ENCODE measurements around the gene GOLM1. TPM values are rescaled to one million over a fixed set of nuclear protein-coding genes. Genes with fewer than 3 reads are reported as not detected.

The GOLM1 gene
- total RNA-seq, 4 donors from 2014 or later = 2.0 to 13.6 (median 4.3) TPM

GRCh38 chr9:86043586-86043985 lies 55.8 kb downstream of the GOLM1 start:
- no peak overlapping the region for H3K27ac ChIP-seq
- no peak for DNase-seq

DNA sequence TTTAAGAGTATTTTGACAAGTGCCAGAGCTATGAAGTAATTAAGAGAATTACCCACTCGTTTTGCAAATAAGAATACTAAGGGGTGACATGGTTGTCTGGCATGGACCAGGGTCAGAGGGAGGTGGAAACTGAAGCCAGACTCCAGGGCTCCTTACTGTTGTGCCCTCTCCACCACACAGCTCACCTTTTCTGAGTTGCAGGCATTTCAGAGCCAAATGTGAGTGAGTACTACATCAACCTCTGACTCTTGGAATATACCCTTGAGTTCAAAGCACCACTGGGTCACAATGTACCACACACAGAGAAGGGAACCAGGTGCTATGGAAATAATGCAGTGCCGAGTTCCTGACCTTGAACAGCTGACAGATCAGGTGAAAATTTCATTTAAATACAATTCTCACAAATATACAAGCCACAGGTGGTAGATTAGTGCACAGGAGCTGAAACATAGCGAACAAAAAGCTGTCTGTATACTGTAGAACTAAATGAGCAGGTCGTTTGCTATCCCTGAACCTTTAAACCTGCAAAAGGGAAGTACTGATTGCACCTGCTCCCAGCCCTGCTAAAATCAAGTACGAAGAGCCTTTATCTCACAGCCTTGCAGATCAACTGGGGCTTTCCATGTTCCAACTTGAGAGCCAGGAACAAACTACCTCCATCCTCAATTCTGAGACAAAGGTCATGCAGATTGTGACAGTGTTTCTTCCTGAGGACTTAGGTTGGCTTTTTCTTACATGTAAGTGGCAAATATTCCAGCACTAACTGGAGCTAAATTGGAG lies 57.0 kb downstream of the GOLM1 start:
- Histone ChIP-seq H3K27me3 (no peaks in the 10 kb centered on the region), H3K27ac (no peak overlapping the region), H3K9me3 (no peaks in the 10 kb centered on the region), H3K4me3 (no peak overlapping the region), H3K4me1 (no peaks in the 10 kb centered on the region), H3K36me3 (no peaks in the 10 kb centered on the region)
- WGBS, 2 donors = 67 to 72% methylated on average over 5 of the region's 5 CpGs
- no peak for TF ChIP-seq POLR2A (IDR thresholded peaks at IDR 0.05)
- no peak for TF ChIP-seq CTCF (IDR thresholded peaks at IDR 0.05)
- intact Hi-C loops (cut with DNase I) = no loop called here
- DNase-seq = no peak

More at GRCh38 chr9:86043586-86043985, 55.8 kb downstream of the GOLM1 start:
- TF ChIP-seq CTCF (IDR thresholded peaks at IDR 0.05) = no peak
- no peak for TF ChIP-seq POLR2A (IDR thresholded peaks at IDR 0.05)
- H3K4me3 ChIP-seq = no peak overlapping the region
- no peaks in the 10 kb centered on the region for H3K4me1 ChIP-seq
- H3K36me3 ChIP-seq = no peaks in the 10 kb centered on the region
- intact Hi-C loops (cut with DNase I) = no loop called here
- 64 to 90% methylated on average over 2 to 5 of the region's 5 CpGs for WGBS, 2 donors
- no peaks in the 10 kb centered on the region for H3K9me3 ChIP-seq
- no peaks in the 10 kb centered on the region for H3K27me3 ChIP-seq

- DNase-seq = no peak
- no peak for TF ChIP-seq POLR2A (IDR thresholded peaks at IDR 0.05)
- TF ChIP-seq CTCF (IDR thresholded peaks at IDR 0.05) = no peak
- Histone ChIP-seq H3K36me3 (no peaks in the 10 kb centered on the region), H3K27me3 (no peaks in the 10 kb centered on the region), H3K4me3 (no peak overlapping the region), H3K4me1 (no peaks in the 10 kb centered on the region), H3K9me3 (no peaks in the 10 kb centered on the region), H3K27ac (no peak overlapping the region)
- 50 to 57% methylated on average over 3 to 4 of the region's 8 CpGs for WGBS, 2 donors
- intact Hi-C loops (cut with DNase I) = no loop called here
Measured at GRCh38 chr9:86041311-86041741, 58.0 kb downstream of the GOLM1 start.

DNA sequence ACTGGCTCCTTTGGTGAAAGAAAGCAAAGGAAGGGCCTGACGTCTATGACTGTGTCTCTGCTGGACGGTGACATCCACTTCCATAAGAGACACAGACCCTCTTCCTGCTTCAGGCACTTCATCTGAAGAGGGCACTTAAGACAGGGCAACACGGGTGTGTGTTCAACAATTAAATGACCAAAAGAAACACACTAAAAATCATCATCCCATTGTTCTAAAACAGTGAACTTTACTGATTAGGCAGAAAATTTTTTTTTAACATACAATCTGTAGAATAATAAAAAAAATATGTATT lies 58.5 kb downstream of the GOLM1 start:
- H3K36me3 ChIP-seq = no peaks in the 10 kb centered on the region
- H3K27me3 ChIP-seq = no peaks in the 10 kb centered on the region
- WGBS, 2 donors = 70 to 84% methylated on average over 3 of the region's 3 CpGs
- intact Hi-C loops (cut with DNase I) = no loop called here
- H3K4me1 ChIP-seq = no peaks in the 10 kb centered on the region
- DNase-seq = no peak
- H3K4me3 ChIP-seq = no peak overlapping the region
- TF ChIP-seq CTCF (IDR thresholded peaks at IDR 0.05) (no peak), POLR2A (IDR thresholded peaks at IDR 0.05) (no peak)
- H3K9me3 ChIP-seq = no peaks in the 10 kb centered on the region
- no peak overlapping the region for H3K27ac ChIP-seq

- no peaks in the 10 kb centered on the region for H3K9me3 ChIP-seq
- WGBS, 2 donors = 88 to 92% methylated on average over 11 to 12 of the region's 12 CpGs
- no peak overlapping the region for H3K4me3 ChIP-seq
- H3K27me3 ChIP-seq = no peaks in the 10 kb centered on the region
- intact Hi-C loops (cut with DNase I) = no loop called here
- H3K27ac ChIP-seq = no peak overlapping the region
- TF ChIP-seq CTCF (IDR thresholded peaks at IDR 0.05) = no peak
- no peak for TF ChIP-seq POLR2A (IDR thresholded peaks at IDR 0.05)
- H3K36me3 ChIP-seq = no peaks in the 10 kb centered on the region
- no peaks in the 10 kb centered on the region for H3K4me1 ChIP-seq
- DNase-seq = no peak
Measured at GRCh38 chr9:86039991-86040860, 59.1 kb downstream of the GOLM1 start.

Measured in esophagus squamous epithelium (tissue), 5 donors.